ENCODE data around the gene IL1RAPL1.

Gene IL1RAPL1

GRCh38 chrX:29143356-29143755, 556.1 kb downstream of the IL1RAPL1 start:
- DNase-seq = no peak

GRCh38 chrX:29143756-29144155, 556.5 kb downstream of the IL1RAPL1 start:
- no peak for DNase-seq

GRCh38 chrX:29145316-29145715, 558.1 kb downstream of the IL1RAPL1 start:
- no peak for DNase-seq

GRCh38 chrX:29148511-29148910, 561.3 kb downstream of the IL1RAPL1 start:
- no peak for DNase-seq

- no peak for DNase-seq
Observed at GRCh38 chrX:29155286-29155685, 568.0 kb downstream of the IL1RAPL1 start.

- no peak for DNase-seq
Observed at GRCh38 chrX:29172880-29173279, 585.6 kb downstream of the IL1RAPL1 start.

GRCh38 chrX:29187264-29187663, 600.0 kb downstream of the IL1RAPL1 start:
- no peak for DNase-seq

GRCh38 chrX:29196501-29196900, 609.3 kb downstream of the IL1RAPL1 start:
- DNase-seq = no peak

GRCh38 chrX:29215251-29215650, 628.0 kb downstream of the IL1RAPL1 start:
- DNase-seq = no peak

GRCh38 chrX:29225670-29226069, 638.4 kb downstream of the IL1RAPL1 start:
- no peak for DNase-seq

- no peak for DNase-seq
Observed at GRCh38 chrX:29229802-29230201, 642.6 kb downstream of the IL1RAPL1 start.

GRCh38 chrX:29231800-29232199, 644.6 kb downstream of the IL1RAPL1 start:
- no peak for DNase-seq

GRCh38 chrX:29233592-29234183, 646.4 kb downstream of the IL1RAPL1 start:
- DNase-seq = no peak

- no peak for DNase-seq
Observed at GRCh38 chrX:29237972-29238371, 650.7 kb downstream of the IL1RAPL1 start.

GRCh38 chrX:29241809-29242208, 654.6 kb downstream of the IL1RAPL1 start:
- no peak for DNase-seq

- no peak for DNase-seq
Observed at GRCh38 chrX:29242856-29243255, 655.6 kb downstream of the IL1RAPL1 start.

GRCh38 chrX:29243942-29244341, 656.7 kb downstream of the IL1RAPL1 start:
- DNase-seq = no peak

- DNase-seq = no peak
Observed at GRCh38 chrX:29254515-29254914, 667.3 kb downstream of the IL1RAPL1 start.

- DNase-seq = no peak
Observed at GRCh38 chrX:29257521-29257920, 670.3 kb downstream of the IL1RAPL1 start.

GRCh38 chrX:29269390-29269789, 682.1 kb downstream of the IL1RAPL1 start:
- DNase-seq = no peak

GRCh38 chrX:29274517-29274916, 687.3 kb downstream of the IL1RAPL1 start:
- no peak for DNase-seq

- no peak for DNase-seq
Observed at GRCh38 chrX:29275928-29276327, 688.7 kb downstream of the IL1RAPL1 start.

GRCh38 chrX:29281078-29281742, 694.0 kb downstream of the IL1RAPL1 start:
- DNase-seq = no peak

GRCh38 chrX:29285664-29286063, 698.4 kb downstream of the IL1RAPL1 start:
- no peak for DNase-seq
